ENCODE data around the gene PLA2G2C. TPM values are rescaled to one million over a fixed set of nuclear protein-coding genes. Genes with fewer than 3 reads are reported as not detected.

Gene PLA2G2C
- total and polyA plus RNA-seq, 4 donors = not detected

DNA sequence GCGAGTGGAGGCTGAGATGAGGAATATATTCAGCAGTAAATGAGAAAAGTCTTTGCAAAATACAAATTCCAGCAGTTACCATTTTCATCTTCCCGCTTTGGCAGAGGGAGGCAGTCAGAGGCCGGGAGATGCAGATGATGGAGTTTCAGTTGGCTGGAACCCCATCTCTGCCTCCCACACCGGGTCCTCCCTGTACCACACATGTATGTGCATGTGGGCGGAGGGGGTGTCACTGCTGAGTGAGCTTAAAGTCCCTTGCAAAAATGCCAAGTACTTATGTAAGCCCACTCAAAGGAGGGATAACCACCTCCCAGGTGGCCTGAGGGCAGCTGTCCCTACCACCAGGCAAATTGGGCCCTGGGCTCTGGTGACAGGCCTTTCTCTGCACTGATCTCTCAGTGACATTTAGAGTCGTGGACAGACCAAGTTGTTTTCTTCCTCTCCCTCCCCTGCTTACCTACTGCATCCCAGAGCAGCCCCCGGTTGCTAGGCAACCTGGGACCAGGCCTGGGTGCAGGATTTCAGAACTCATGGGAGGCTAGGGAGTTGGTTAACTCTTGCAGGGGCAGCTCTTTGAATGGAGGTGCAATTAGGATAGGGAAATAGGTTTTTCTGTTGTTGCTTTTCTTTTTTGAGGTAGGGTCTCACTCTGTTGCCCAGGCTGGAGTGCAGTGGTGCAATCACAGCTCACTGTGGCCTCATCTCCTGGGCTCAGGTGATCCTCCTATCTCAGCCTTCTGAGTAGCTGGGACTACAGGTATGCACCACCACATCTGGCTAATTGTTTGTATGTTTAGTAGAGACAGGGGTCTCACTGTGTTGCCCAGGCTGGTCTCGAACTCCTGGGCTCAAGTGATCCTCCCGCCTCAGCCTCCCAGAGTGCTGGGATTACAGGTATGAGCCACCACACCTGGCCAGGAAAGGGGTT, 17.5 kb downstream of the PLA2G2C start:
- no peak for DNase-seq (ENCODE audit: low spot score)
- TF ChIP-seq SP1 (IDR thresholded peaks at IDR 0.05) = no peak

GRCh38 chr1:20167126-20167525, 19.2 kb downstream of the PLA2G2C start:
- Histone ChIP-seq H3K27ac (ENCODE audit: low read depth in 1 of 2, low read length in 2 of 2) (no peak overlapping the region), H3K27me3 (ENCODE audit: control insufficient read depth in 4 of 4, insufficient read depth in 4 of 4, low read length in 3 of 4) (no peaks in the 10 kb centered on the region), H3K9ac (ENCODE audit: low read depth in 1 of 2, low read length in 2 of 2) (no peak overlapping the region), H3K36me3 (ENCODE audit: control insufficient read depth in 4 of 4, insufficient read depth in 3 of 4, low read depth in 1 of 4, low read length in 3 of 4) (no peaks in the 10 kb centered on the region), H3K4me1 (ENCODE audit: control insufficient read depth in 4 of 4, insufficient read depth in 4 of 4, low read length in 3 of 4) (peaks cover 0 to 6% (median 3%) of the 10 kb centered on the region in 4 donors), H3K4me3 (ENCODE audit: low read depth in 1 of 3, low read length in 3 of 3) (no peak overlapping the region), H3K9me3 (ENCODE audit: control insufficient read depth in 4 of 4, low read length in 3 of 4) (no peaks in the 10 kb centered on the region)
- DNase-seq (ENCODE audit: low spot score) = no peak
- WGBS = 94% methylated on average over 8 of the region's 8 CpGs
- TF ChIP-seq, protein P1, sequence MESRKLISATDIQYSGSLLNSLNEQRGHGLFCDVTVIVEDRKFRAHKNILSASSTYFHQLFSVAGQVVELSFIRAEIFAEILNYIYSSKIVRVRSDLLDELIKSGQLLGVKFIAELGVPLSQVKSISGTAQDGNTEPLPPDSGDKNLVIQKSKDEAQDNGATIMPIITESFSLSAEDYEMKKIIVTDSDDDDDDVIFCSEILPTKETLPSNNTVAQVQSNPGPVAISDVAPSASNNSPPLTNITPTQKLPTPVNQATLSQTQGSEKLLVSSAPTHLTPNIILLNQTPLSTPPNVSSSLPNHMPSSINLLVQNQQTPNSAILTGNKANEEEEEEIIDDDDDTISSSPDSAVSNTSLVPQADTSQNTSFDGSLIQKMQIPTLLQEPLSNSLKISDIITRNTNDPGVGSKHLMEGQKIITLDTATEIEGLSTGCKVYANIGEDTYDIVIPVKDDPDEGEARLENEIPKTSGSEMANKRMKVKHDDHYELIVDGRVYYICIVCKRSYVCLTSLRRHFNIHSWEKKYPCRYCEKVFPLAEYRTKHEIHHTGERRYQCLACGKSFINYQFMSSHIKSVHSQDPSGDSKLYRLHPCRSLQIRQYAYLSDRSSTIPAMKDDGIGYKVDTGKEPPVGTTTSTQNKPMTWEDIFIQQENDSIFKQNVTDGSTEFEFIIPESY (IDR thresholded peaks at IDR 0.05) = no peak
- TF ChIP-seq JUND (IDR thresholded peaks at IDR 0.05) (no peak), RXRA (IDR thresholded peaks at IDR 0.05) (no peak), SP1 (IDR thresholded peaks at IDR 0.05) (no peak), RAD21 (IDR thresholded peaks at IDR 0.05) (no peak), FOXA2 (IDR thresholded peaks at IDR 0.05) (no peak), YY1 (IDR thresholded peaks at IDR 0.05) (no peak), NR2F2 (IDR thresholded peaks at IDR 0.05) (no peak), EGR1 (IDR thresholded peaks at IDR 0.05; ENCODE audit: low read depth in 2 of 2) (no peak), HNF4A (conservative IDR thresholded peaks at IDR 0.05) (no peak), FOXA1 (IDR thresholded peaks at IDR 0.05) (no peak), HNF4G (IDR thresholded peaks at IDR 0.05) (no peak)
- TF ChIP-seq, protein P2, sequence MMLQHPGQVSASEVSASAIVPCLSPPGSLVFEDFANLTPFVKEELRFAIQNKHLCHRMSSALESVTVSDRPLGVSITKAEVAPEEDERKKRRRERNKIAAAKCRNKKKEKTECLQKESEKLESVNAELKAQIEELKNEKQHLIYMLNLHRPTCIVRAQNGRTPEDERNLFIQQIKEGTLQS (IDR thresholded peaks at IDR 0.05) = no peak
- TF ChIP-seq, protein P3, sequence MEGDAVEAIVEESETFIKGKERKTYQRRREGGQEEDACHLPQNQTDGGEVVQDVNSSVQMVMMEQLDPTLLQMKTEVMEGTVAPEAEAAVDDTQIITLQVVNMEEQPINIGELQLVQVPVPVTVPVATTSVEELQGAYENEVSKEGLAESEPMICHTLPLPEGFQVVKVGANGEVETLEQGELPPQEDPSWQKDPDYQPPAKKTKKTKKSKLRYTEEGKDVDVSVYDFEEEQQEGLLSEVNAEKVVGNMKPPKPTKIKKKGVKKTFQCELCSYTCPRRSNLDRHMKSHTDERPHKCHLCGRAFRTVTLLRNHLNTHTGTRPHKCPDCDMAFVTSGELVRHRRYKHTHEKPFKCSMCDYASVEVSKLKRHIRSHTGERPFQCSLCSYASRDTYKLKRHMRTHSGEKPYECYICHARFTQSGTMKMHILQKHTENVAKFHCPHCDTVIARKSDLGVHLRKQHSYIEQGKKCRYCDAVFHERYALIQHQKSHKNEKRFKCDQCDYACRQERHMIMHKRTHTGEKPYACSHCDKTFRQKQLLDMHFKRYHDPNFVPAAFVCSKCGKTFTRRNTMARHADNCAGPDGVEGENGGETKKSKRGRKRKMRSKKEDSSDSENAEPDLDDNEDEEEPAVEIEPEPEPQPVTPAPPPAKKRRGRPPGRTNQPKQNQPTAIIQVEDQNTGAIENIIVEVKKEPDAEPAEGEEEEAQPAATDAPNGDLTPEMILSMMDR (IDR thresholded peaks at IDR 0.05; ENCODE audit: low read depth, low read length, missing input control) = no peak

More for the DNA sequence above, 17.5 kb downstream of the PLA2G2C start:
- Histone ChIP-seq H3K27ac (ENCODE audit: low read depth in 1 of 2, low read length in 2 of 2) (no peak overlapping the region), H3K4me1 (ENCODE audit: control insufficient read depth in 4 of 4, insufficient read depth in 4 of 4, low read length in 3 of 4) (peaks cover 0 to 11% (median 10%) of the 10 kb centered on the region in 4 donors), H3K36me3 (ENCODE audit: control insufficient read depth in 4 of 4, insufficient read depth in 3 of 4, low read depth in 1 of 4, low read length in 3 of 4) (no peaks in the 10 kb centered on the region), H3K27me3 (ENCODE audit: control insufficient read depth in 4 of 4, insufficient read depth in 4 of 4, low read length in 3 of 4) (no peaks in the 10 kb centered on the region), H3K9me3 (ENCODE audit: control insufficient read depth in 4 of 4, low read length in 3 of 4) (no peaks in the 10 kb centered on the region), H3K9ac (ENCODE audit: low read depth in 1 of 2, low read length in 2 of 2) (no peak overlapping the region), H3K4me3 (ENCODE audit: low read depth in 1 of 3, low read length in 3 of 3) (no peak overlapping the region)
- 91% methylated on average over 9 of the region's 9 CpGs for WGBS

GRCh38 chr1:20166051-20166450, 20.3 kb downstream of the PLA2G2C start:
- no peak overlapping the region for H3K9ac ChIP-seq (ENCODE audit: low read depth in 1 of 2, low read length in 2 of 2)
- H3K27ac ChIP-seq (ENCODE audit: low read depth in 1 of 2, low read length in 2 of 2) = no peak overlapping the region
- no peaks in the 10 kb centered on the region for H3K36me3 ChIP-seq (ENCODE audit: control insufficient read depth in 4 of 4, insufficient read depth in 3 of 4, low read depth in 1 of 4, low read length in 3 of 4)
- H3K4me3 ChIP-seq (ENCODE audit: low read depth in 1 of 3, low read length in 3 of 3) = no peak overlapping the region
- H3K27me3 ChIP-seq (ENCODE audit: control insufficient read depth in 4 of 4, insufficient read depth in 4 of 4, low read length in 3 of 4) = no peaks in the 10 kb centered on the region
- TF ChIP-seq YY1 (IDR thresholded peaks at IDR 0.05) = no peak
- no peak for TF ChIP-seq RXRA (IDR thresholded peaks at IDR 0.05)
- TF ChIP-seq, protein P2 (IDR thresholded peaks at IDR 0.05) = no peak
- no peak for DNase-seq (ENCODE audit: low spot score)
- WGBS = 70% methylated on average over 17 of the region's 17 CpGs
- H3K9me3 ChIP-seq (ENCODE audit: control insufficient read depth in 4 of 4, low read length in 3 of 4) = peaks cover 0 to 2% (median 0%) of the 10 kb centered on the region in 4 donors
- peaks cover 0 to 4% (median under 1%) of the 10 kb centered on the region in 4 donors for H3K4me1 ChIP-seq (ENCODE audit: control insufficient read depth in 4 of 4, insufficient read depth in 4 of 4, low read length in 3 of 4)
